Suprapubic skin (tissue), 4 donors: ENCODE measurements around the gene SMCO4.

Experiments used
- CTCF ChIP-seq, 2 donors: fragments of 200-600 bp in 1 of 2; fragments of 450-650 bp in 1 of 2; sonication (generic) in 1 of 2; IDR thresholded peaks; one replicate each; pipeline ENCODE4 v1.5.1; 2016 to 2019; ENCODE audit warnings: antibody characterized with exemption in 2 of 2, mild to moderate bottlenecking in 1 of 2, moderate library complexity in 1 of 2
- POLR2A ChIP-seq, 2 donors: fragments of 450-650 bp; IDR thresholded peaks; one replicate each; pipeline ENCODE4 v1.6.1; 2017; ENCODE audit warnings: antibody characterized with exemption in 2 of 2, mild to moderate bottlenecking in 2 of 2, moderate library complexity in 2 of 2
- POLR2AphosphoS5 ChIP-seq, 3 donors: sonication (generic); formaldehyde crosslinking; IDR thresholded peaks; one replicate each; pipeline ENCODE4 v1.6.1; 2017; ENCODE audit warnings: antibody characterized with exemption in 3 of 3

GRCh38 chr11:93573184-93573583 is 30.0 kb upstream of the SMCO4 start:
- TF ChIP-seq POLR2A (IDR thresholded peaks at IDR 0.05) (no peak), POLR2AphosphoS5 (IDR thresholded peaks at IDR 0.05) (no peak), CTCF (IDR thresholded peaks at IDR 0.05) (no peak)
